Measurements from ENCODE around the gene SPHK1. TPM values are rescaled to one million over a fixed set of nuclear protein-coding genes. Genes with fewer than 3 reads are reported as not detected.

SPHK1 gene
- polyA plus RNA-seq, 1 donor from 2014 or later: 2.7 TPM

- Histone ChIP-seq H3K9ac (ENCODE audit: low read length) (no peak overlapping the region), H3K4me2 (ENCODE audit: low read length) (no peak overlapping the region), H3K27me3 (ENCODE audit: insufficient read depth, low read depth, low read length) (peaks cover 17% of the 10 kb centered on the region), H4K20me1 (ENCODE audit: insufficient read depth) (no peaks in the 10 kb centered on the region), H3K4me3 (ENCODE audit: low read length) (no peak overlapping the region), H3K36me3 (ENCODE audit: insufficient read depth, low read length) (no peaks in the 10 kb centered on the region), H3K9me2 (ENCODE audit: insufficient read depth, low read length) (no peaks in the 10 kb centered on the region), H2AFZ (ENCODE audit: low read depth, low read length) (no peak overlapping the region), H3K79me2 (replicated peaks; ENCODE audit: insufficient read depth, low read length) (no peaks in the 10 kb centered on the region), H3K9me3 (ENCODE audit: low read length) (no peaks in the 10 kb centered on the region), H3F3A (ENCODE audit: insufficient read depth, low read length, poor library complexity, severe bottlenecking) (no peaks in the 10 kb centered on the region), H3K27ac (ENCODE audit: low read length) (no peak overlapping the region)
- TF ChIP-seq MXI1 (conservative IDR thresholded peaks at IDR 0.05; ENCODE audit: poor library complexity, severe bottlenecking) (no peak), RAD21 (conservative IDR thresholded peaks at IDR 0.05) (no peak), CTCF (IDR thresholded peaks at IDR 0.05; ENCODE audit: poor library complexity, severe bottlenecking) (no peak), REST (IDR thresholded peaks at IDR 0.05; ENCODE audit: borderline replicate concordance) (no peak), TAF1 (IDR thresholded peaks at IDR 0.05; ENCODE audit: low read depth) (no peak), POLR2AphosphoS5 (IDR thresholded peaks at IDR 0.05) (no peak), EZH2 (IDR thresholded peaks at IDR 0.05; ENCODE audit: borderline replicate concordance, insufficient read depth, low read length, poor library complexity, severe bottlenecking) (no peak), SMC3 (conservative IDR thresholded peaks at IDR 0.05; ENCODE audit: poor library complexity) (no peak), EP300 (conservative IDR thresholded peaks at IDR 0.05; ENCODE audit: poor library complexity, severe bottlenecking) (no peak)
Observed at GRCh38 chr17:76379275-76379641, 5.2 kb upstream of the SPHK1 start.

- no peaks in the 10 kb centered on the region for H3K36me3 ChIP-seq (ENCODE audit: insufficient read depth, low read length)
- no peak overlapping the region for H3K4me2 ChIP-seq (ENCODE audit: low read length)
- no peaks in the 10 kb centered on the region for H3K9me2 ChIP-seq (ENCODE audit: insufficient read depth, low read length)
- no peak overlapping the region for H3K4me3 ChIP-seq (ENCODE audit: low read length)
- no peak overlapping the region for H3K9ac ChIP-seq (ENCODE audit: low read length)
- H3K27me3 ChIP-seq (ENCODE audit: insufficient read depth, low read depth, low read length): peaks cover 22% of the 10 kb centered on the region
- TF ChIP-seq MXI1 (conservative IDR thresholded peaks at IDR 0.05; ENCODE audit: poor library complexity, severe bottlenecking) (no peak), CTCF (IDR thresholded peaks at IDR 0.05; ENCODE audit: poor library complexity, severe bottlenecking) (no peak), EZH2 (IDR thresholded peaks at IDR 0.05; ENCODE audit: borderline replicate concordance, insufficient read depth, low read length, poor library complexity, severe bottlenecking) (no peak), POLR2AphosphoS5 (IDR thresholded peaks at IDR 0.05) (no peak)
- no peak overlapping the region for H2AFZ ChIP-seq (ENCODE audit: low read depth, low read length)
- H3F3A ChIP-seq (ENCODE audit: insufficient read depth, low read length, poor library complexity, severe bottlenecking): no peaks in the 10 kb centered on the region
- H3K79me2 ChIP-seq (replicated peaks; ENCODE audit: insufficient read depth, low read length): no peaks in the 10 kb centered on the region
- no peaks in the 10 kb centered on the region for H3K9me3 ChIP-seq (ENCODE audit: low read length)
- no peaks in the 10 kb centered on the region for H4K20me1 ChIP-seq (ENCODE audit: insufficient read depth)
- H3K27ac ChIP-seq (ENCODE audit: low read length): no peak overlapping the region
Observed at GRCh38 chr17:76379646-76380376, 4.6 kb upstream of the SPHK1 start.

Measured in neural cell (in vitro differentiated cells).